HG03196 (cell line): Measurements from ENCODE around the gene ENDOD1.
"Not testable (repeated sequence)": the region's sequence is repeated elsewhere in the genome, so short reads cannot be mapped to it uniquely, and the experiment has no call there.

Source experiments
- ATAC-seq: cut with Tn5 transposase; IDR thresholded peaks from one replicate; pipeline ENCODE4 v1.9.1; 2021; ENCODE audit not compliant: unreplicated experiment

The ENDOD1 gene

GRCh38 chr11:95089620-95090542 is at the start of gene ENDOD1:
ENDOD1 (plus strand) TSS chr11:95089846; CDS start chr11:95089928, 82 bp downstream.
- ATAC-seq, result peak; percentile 84

- no peak for ATAC-seq
These were observed 47.4 kb upstream of the ENDOD1 start for GRCh38 chr11:95042239-95042638.

- ATAC-seq, result no peak
These were observed 46.7 kb upstream of the ENDOD1 start for GRCh38 chr11:95042906-95043305.

DNA sequence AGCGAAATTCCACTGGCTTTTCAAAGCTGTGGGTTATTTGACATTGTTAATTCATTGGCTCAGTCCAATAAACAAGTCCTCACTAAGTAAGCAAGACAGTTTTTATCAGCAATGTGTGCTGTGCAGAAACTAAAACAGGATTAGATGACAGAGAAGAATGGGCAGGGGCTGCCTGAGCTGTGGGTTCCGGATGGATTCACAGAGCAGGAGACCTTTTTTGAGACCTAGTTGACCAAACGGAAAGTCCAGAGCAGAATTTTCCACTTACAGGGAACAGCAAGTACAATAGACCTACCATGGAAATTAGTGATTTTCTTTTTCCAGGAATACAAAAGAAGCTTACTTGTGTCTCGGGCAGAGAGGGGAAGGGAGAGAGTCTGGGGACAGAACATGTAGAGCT is 45.6 kb upstream of the ENDOD1 start:
- ATAC-seq, result no peak

- ATAC-seq, result no peak
These were observed 43.8 kb upstream of the ENDOD1 start for GRCh38 chr11:95045812-95046211.

GRCh38 chr11:95049122-95049521 is 40.5 kb upstream of the ENDOD1 start, which contains the start of gene KDM4F:
KDM4F (plus strand) TSS chr11:95049422.
- not testable (repeated sequence) for ATAC-seq

DNA sequence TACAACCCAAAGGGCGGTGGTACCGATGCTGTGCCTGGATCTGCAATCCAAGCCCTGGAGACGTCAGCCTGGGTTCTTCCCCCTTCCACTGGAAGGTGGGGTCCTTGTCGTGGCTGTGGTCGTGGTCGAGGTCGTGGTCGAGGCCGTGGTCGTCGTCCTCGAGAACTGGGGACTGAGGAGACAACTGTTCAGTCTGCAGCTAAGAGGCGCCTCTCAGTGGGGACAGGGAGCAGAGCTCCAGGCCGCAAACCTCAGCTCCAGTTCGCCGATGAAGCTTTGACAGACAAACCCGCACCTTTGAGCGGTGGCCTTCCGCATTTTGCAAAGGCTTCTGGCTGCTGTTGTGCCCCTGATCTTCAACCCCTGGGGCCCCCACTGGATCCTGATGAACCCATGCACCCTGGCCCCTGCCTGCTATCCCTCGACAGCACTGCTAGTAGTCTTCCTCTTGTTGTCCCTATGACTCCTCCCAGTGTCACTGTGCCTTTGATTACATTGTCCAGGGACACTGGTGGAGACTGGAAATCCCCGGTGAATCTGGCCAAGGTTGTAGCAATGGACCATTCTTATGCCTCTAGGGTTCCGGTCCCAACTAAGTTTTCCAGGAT is 38.9 kb upstream of the ENDOD1 start:
- ATAC-seq, result no peak

DNA sequence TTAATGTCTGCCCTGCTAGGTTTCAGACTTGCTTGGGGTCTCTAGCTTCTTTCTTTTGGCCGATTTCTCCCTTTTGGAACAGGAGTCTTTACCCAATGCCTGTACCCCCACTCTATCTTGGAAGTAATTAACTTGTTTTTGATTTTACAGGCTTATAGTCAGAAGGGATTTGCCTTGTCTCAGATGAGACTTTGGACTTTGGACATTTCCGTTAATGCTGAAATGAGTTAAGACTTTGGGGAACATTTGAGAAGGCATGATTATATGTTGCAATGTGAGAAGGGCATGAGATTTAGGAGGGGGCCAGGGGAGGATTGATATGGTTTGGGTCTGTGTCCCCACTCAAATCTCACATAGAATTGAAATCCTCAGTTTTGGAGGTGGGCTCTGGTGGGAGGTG is 35.3 kb upstream of the ENDOD1 start:
- no peak for ATAC-seq

- peak; percentile 94 for ATAC-seq
These were observed 34.3 kb upstream of the ENDOD1 start for GRCh38 chr11:95055283-95055897.

GRCh38 chr11:95057959-95058358 is 31.7 kb upstream of the ENDOD1 start:
- no peak for ATAC-seq

- no peak for ATAC-seq
These were observed 31.0 kb upstream of the ENDOD1 start for GRCh38 chr11:95058621-95059020.

GRCh38 chr11:95059046-95059445 is 30.6 kb upstream of the ENDOD1 start:
- no peak for ATAC-seq

DNA sequence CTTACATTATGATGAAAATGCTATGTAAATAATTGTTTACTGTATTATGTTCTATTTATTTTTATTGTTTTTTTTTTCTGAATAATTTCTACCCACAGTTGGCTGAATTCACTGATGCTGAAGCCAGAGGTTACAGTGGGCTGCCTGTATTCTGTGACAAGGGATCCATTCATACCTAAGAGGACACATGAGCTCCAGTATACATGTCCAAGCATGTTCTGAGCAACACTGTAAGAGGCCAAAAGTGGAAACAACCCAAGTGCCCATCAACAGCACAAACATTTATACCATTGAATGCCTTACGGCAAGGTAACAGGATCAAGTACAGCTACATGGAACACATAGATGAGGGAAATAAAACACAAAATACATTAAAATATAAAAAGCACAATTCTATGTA is 24.3 kb upstream of the ENDOD1 start:
- ATAC-seq, result no peak

DNA sequence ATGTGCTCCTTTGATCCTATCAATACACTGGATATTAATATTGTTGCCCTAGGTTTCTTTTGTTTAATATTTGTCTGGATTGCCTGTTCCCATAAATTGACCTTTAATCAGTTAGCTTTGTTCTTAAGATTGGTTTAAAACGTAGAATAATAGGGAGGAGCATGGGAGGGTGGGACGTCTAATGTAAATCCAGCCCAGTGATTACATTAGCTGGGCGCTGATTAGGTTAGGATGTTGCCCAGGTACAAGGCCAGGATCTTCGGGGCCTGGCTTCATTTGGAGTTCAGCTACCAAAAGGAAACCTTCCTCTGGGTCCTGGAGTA is 23.0 kb upstream of the ENDOD1 start, which contains the start of gene SRSF8:
Gene SRSF8, plus strand, starts transcription at position 204 of the 323 bp plus-strand sequence. CDS start 308 bp downstream, outside the sequence.
- peak; percentile 33 for ATAC-seq

DNA sequence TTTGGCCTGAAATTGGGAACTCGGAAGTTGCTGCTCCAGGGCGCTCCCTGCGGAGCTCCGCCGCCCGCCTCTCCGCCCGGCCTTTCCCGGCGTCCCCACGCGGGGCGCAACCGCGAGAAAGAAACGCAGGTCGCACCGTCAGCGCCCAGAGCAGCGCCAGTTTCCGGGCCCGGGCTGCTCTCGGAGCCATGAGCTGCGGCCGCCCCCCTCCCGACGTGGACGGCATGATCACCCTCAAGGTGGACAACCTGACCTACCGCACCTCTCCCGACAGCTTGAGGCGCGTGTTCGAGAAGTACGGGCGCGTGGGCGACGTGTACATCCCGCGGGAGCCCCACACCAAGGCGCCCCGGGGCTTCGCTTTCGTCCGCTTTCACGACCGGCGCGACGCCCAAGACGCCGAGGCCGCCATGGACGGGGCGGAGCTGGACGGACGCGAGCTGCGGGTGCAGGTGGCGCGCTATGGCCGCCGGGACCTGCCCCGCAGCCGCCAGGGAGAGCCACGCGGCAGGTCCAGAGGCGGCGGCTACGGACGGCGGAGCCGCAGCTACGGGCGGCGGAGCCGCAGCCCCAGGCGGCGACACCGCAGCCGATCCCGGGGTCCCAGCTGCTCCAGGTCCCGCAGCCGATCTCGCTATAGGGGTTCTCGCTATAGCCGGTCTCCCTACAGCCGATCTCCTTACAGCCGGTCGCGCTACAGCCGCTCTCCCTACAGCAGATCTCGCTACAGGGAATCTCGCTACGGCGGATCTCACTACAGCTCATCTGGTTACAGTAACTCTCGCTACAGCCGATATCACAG is 22.4 kb upstream of the ENDOD1 start:
- peak; percentile 50 for ATAC-seq

DNA sequence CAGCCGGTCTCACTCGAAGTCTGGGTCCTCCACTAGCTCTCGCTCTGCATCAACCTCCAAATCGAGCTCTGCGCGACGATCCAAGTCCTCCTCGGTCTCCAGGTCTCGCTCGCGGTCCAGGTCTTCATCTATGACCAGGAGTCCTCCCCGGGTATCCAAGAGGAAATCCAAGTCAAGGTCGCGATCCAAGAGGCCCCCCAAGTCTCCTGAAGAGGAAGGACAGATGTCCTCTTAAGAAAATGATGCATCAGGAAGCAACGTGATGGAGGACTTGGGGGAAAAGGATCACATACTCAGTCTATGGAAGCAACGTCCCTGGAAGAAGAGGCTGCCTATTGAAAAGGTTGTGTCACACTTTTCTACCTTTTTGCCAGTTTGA is 21.8 kb upstream of the ENDOD1 start:
- no peak for ATAC-seq

DNA sequence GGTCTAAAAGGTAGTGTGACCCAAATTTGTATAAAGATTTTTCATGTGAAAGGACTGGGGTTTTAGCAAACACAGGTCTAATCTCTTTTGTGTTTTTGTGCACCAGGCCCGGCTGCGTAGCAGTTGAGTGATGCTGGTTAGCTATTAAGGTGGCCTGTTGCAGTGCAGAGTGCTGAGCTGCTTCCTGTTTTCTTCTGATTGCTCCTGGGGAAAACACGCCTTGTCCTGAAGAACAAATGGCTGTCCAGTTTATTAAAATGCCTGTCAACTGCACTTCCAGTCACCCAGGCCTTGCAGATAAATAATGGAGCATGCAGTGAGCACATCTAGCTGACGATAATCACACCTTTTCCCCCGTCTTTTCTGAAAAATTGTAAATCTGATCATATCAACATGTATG is 21.1 kb upstream of the ENDOD1 start:
- ATAC-seq, result peak; percentile 80

GRCh38 chr11:95070471-95070870 is 19.2 kb upstream of the ENDOD1 start:
- no peak for ATAC-seq

- no peak for ATAC-seq
These were observed 16.7 kb upstream of the ENDOD1 start for GRCh38 chr11:95072948-95073347.

- ATAC-seq, result no peak
These were observed 14.7 kb upstream of the ENDOD1 start for GRCh38 chr11:95074792-95075563.
